Measurements from ENCODE around the gene SERPINE2.
"Not testable (repeated sequence)": the region's sequence is repeated elsewhere in the genome, so short reads cannot be mapped to it uniquely, and the experiment has no call there.

The SERPINE2 gene

GRCh38 chr2:223943135-223943534, 96.0 kb downstream of the SERPINE2 start:
- Mint-ChIP-seq H3K27me3 (no peaks in the 10 kb centered on the region), H3K4me1 (peaks cover 64% of the 10 kb centered on the region), H3K9me3 (peaks cover 12% of the 10 kb centered on the region), H3K27ac (no peak overlapping the region), H3K36me3 (ENCODE audit: low read depth) (peaks cover 24% of the 10 kb centered on the region), H3K4me3 (peak overlapping the region; percentile 87)
- ATAC-seq (no peak), DNase-seq (no peak)

- peak overlapping the region; percentile 56 for H3K4me3 Mint-ChIP-seq
- H3K27me3 Mint-ChIP-seq = no peaks in the 10 kb centered on the region
- H3K27ac Mint-ChIP-seq = peak overlapping the region; percentile 90
- H3K4me1 Mint-ChIP-seq = peaks cover 72% of the 10 kb centered on the region
- peaks cover 24% of the 10 kb centered on the region for H3K36me3 Mint-ChIP-seq (ENCODE audit: low read depth)
- peaks cover 16% of the 10 kb centered on the region for H3K9me3 Mint-ChIP-seq
- ATAC-seq (peak; percentile 90), DNase-seq (peak; percentile 59)
Measured at GRCh38 chr2:223941579-223942277, 97.4 kb downstream of the SERPINE2 start.

GRCh38 chr2:223939438-223939837, 99.6 kb downstream of the SERPINE2 start:
- ATAC-seq = peak; percentile 16
- H3K36me3 Mint-ChIP-seq (ENCODE audit: low read depth) = peaks cover 24% of the 10 kb centered on the region
- H3K9me3 Mint-ChIP-seq = peaks cover 16% of the 10 kb centered on the region
- not testable (repeated sequence) for H3K27me3 Mint-ChIP-seq, DNase-seq
- H3K4me1 Mint-ChIP-seq = peaks cover 77% of the 10 kb centered on the region
- peak overlapping the region; percentile 66 for H3K27ac Mint-ChIP-seq
- H3K4me3 Mint-ChIP-seq = peak overlapping the region; percentile 8

GRCh38 chr2:223937535-223937934, 101.6 kb downstream of the SERPINE2 start:
- H3K4me1 Mint-ChIP-seq = peaks cover 78% of the 10 kb centered on the region
- H3K9me3 Mint-ChIP-seq = peaks cover 16% of the 10 kb centered on the region
- H3K27ac Mint-ChIP-seq = no peak overlapping the region
- peaks cover 21% of the 10 kb centered on the region for H3K36me3 Mint-ChIP-seq (ENCODE audit: low read depth)
- ATAC-seq (no peak), DNase-seq (no peak)
- H3K27me3 Mint-ChIP-seq = no peaks in the 10 kb centered on the region
- no peak overlapping the region for H3K4me3 Mint-ChIP-seq

- peak overlapping the region; percentile 56 for H3K27ac Mint-ChIP-seq
- H3K4me1 Mint-ChIP-seq = peaks cover 78% of the 10 kb centered on the region
- DNase-seq = no peak
- peak; percentile 18 for ATAC-seq
- no peak overlapping the region for H3K4me3 Mint-ChIP-seq
- H3K36me3 Mint-ChIP-seq (ENCODE audit: low read depth) = peaks cover 21% of the 10 kb centered on the region
- H3K27me3 Mint-ChIP-seq = no peaks in the 10 kb centered on the region
- peaks cover 16% of the 10 kb centered on the region for H3K9me3 Mint-ChIP-seq
Measured at GRCh38 chr2:223936862-223937326, 102.2 kb downstream of the SERPINE2 start.

GRCh38 chr2:223935459-223936125, 103.5 kb downstream of the SERPINE2 start:
- Mint-ChIP-seq H3K4me3 (no peak overlapping the region), H3K36me3 (ENCODE audit: low read depth) (peaks cover 16% of the 10 kb centered on the region), H3K27me3 (no peaks in the 10 kb centered on the region), H3K4me1 (peaks cover 80% of the 10 kb centered on the region), H3K9me3 (peaks cover 12% of the 10 kb centered on the region), H3K27ac (peak overlapping the region; percentile 6)
- ATAC-seq (no peak), DNase-seq (no peak)

GRCh38 chr2:223934870-223935269, 104.2 kb downstream of the SERPINE2 start:
- H3K9me3 Mint-ChIP-seq = peaks cover 12% of the 10 kb centered on the region
- peaks cover 86% of the 10 kb centered on the region for H3K4me1 Mint-ChIP-seq
- H3K27me3 Mint-ChIP-seq = no peaks in the 10 kb centered on the region
- ATAC-seq (no peak), DNase-seq (no peak)
- H3K27ac Mint-ChIP-seq = no peak overlapping the region
- H3K4me3 Mint-ChIP-seq = no peak overlapping the region
- peaks cover 15% of the 10 kb centered on the region for H3K36me3 Mint-ChIP-seq (ENCODE audit: low read depth)

- no peaks in the 10 kb centered on the region for H3K27me3 Mint-ChIP-seq
- H3K36me3 Mint-ChIP-seq (ENCODE audit: low read depth) = peaks cover under 1% of the 10 kb centered on the region
- H3K4me3 Mint-ChIP-seq = no peak overlapping the region
- peaks cover 4% of the 10 kb centered on the region for H3K9me3 Mint-ChIP-seq
- peaks cover 83% of the 10 kb centered on the region for H3K4me1 Mint-ChIP-seq
- peak overlapping the region; percentile 50 for H3K27ac Mint-ChIP-seq
- DNase-seq (no peak), ATAC-seq (no peak)
Measured at GRCh38 chr2:223932816-223933800, 106.0 kb downstream of the SERPINE2 start.

- H3K27ac Mint-ChIP-seq = peak overlapping the region; percentile 55
- no peaks in the 10 kb centered on the region for H3K27me3 Mint-ChIP-seq
- peaks cover 5% of the 10 kb centered on the region for H3K9me3 Mint-ChIP-seq
- no peak overlapping the region for H3K4me3 Mint-ChIP-seq
- H3K36me3 Mint-ChIP-seq (ENCODE audit: low read depth) = peaks cover 2% of the 10 kb centered on the region
- H3K4me1 Mint-ChIP-seq = peaks cover 60% of the 10 kb centered on the region
- no peak for ATAC-seq
- DNase-seq = no peak
Measured at GRCh38 chr2:223930103-223930976, 108.7 kb downstream of the SERPINE2 start.

GRCh38 chr2:223929571-223930102, 109.4 kb downstream of the SERPINE2 start:
- DNase-seq (no peak), ATAC-seq (peak; percentile 66)
- Mint-ChIP-seq H3K27ac (peak overlapping the region; percentile 55), H3K9me3 (peaks cover 5% of the 10 kb centered on the region), H3K4me3 (peak overlapping the region; percentile 14), H3K27me3 (no peaks in the 10 kb centered on the region), H3K36me3 (ENCODE audit: low read depth) (peaks cover 2% of the 10 kb centered on the region), H3K4me1 (peaks cover 54% of the 10 kb centered on the region)

GRCh38 chr2:223928113-223929006, 110.7 kb downstream of the SERPINE2 start:
- H3K4me3 Mint-ChIP-seq = no peak overlapping the region
- H3K36me3 Mint-ChIP-seq (ENCODE audit: low read depth) = peaks cover 2% of the 10 kb centered on the region
- peaks cover 5% of the 10 kb centered on the region for H3K9me3 Mint-ChIP-seq
- DNase-seq (no peak), ATAC-seq (no peak)
- no peaks in the 10 kb centered on the region for H3K27me3 Mint-ChIP-seq
- H3K4me1 Mint-ChIP-seq = peaks cover 43% of the 10 kb centered on the region
- H3K27ac Mint-ChIP-seq = no peak overlapping the region

- Mint-ChIP-seq H3K4me3 (no peak overlapping the region), H3K36me3 (ENCODE audit: low read depth) (peaks cover 4% of the 10 kb centered on the region), H3K4me1 (peaks cover 22% of the 10 kb centered on the region), H3K9me3 (peaks cover 5% of the 10 kb centered on the region), H3K27me3 (no peaks in the 10 kb centered on the region), H3K27ac (no peak overlapping the region)
- ATAC-seq (no peak), DNase-seq (no peak)
Measured at GRCh38 chr2:223925106-223925505, 114.0 kb downstream of the SERPINE2 start.
